Measurements from ENCODE around the gene PPP2R5C.

PPP2R5C gene

DNA sequence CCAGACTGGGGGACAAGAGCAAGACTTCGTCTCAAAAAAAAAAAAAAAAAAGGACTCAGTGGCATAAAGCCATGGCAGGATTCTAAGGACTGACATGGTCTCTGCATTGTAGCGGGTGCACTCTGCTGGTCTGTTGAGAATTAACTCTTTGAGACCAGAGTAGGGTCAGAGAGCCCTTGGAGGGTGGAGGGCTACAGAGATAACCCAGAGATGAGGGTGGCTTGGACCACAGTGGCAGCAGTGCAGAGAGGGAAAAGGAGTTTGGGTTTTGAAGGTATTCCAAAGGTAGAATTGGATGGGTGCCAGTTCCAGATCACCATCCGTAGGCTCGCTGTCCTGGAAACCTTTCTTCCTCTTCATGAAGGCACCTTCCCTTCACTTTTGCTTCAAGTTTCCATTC lies 188.6 kb downstream of the PPP2R5C start:
- DNase-seq (ENCODE audit: low spot score): no peak

DNA sequence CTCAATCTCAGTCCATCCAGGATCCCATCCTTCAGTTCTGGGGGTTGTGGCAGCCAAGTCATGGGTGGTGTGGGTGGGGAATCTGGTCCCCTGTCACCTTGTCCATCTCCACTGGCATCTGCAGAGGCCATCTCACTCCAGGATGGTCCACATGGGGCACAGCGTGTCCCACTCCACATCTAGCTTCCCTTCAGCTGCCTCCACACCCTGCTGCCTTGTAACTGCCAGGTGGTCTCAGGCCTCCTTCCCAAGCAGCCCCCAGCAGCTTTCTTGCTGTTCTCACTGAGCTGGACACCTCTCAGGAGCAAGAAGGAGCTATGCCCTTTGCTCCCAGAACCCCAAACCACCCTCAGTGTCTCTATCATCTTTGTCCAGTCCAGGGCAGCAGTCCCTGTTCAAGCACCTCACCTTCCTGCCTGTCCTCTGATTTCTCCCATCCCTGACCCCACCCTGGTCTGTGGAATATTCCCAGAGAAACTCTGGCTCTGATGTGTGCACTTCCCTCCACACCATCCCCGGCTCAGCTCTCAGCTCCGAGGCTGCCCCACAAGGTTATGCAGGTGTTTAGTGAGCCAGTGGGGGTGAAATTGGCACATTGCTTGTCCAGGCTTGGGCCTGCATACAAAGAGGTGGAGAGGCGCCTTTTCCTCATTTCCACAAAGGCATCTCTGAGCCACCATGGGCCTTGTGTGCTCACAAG lies 189.2 kb downstream of the PPP2R5C start:
- DNase-seq (ENCODE audit: low spot score): no peak

DNA sequence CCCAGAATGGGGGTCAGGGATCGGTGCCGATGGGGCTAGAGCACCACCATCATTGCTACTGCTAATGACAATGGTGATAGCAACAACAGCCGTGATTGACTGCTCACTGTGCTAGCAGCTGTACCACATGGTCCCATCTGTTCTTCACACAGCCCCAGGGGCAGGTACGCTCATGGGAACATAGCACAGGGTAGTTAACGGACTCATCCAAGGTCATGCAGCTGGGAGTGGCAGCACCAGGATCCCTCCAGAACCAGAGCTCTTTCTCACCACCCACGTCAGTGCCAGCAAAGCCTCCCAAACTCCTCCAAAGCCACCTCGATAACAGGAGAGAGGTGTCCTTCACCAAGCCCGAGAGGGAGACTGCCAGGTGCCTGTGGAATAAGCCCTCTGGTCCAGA lies 191.6 kb downstream of the PPP2R5C start:
- DNase-seq (ENCODE audit: low spot score): no peak

DNA sequence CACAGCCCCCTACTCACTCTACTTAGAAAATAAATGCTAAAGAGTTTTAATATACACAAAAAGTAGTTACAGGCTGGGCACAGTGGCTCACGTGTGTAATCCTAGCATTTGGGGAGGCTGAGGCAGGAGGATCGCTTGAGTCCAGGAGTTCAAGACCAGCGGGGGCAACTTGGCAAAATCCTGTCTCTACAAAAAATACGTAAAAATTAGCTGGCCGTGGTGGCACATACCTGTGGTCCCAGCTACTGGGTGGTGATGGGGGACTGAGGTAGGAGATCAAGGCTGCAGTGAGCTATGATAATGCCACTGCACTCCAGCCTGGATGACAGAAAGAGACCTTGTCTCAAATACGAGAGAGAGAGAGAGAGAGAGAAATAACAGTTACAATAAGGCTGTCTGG lies 193.0 kb downstream of the PPP2R5C start:
- no peak for DNase-seq (ENCODE audit: low spot score)

DNA sequence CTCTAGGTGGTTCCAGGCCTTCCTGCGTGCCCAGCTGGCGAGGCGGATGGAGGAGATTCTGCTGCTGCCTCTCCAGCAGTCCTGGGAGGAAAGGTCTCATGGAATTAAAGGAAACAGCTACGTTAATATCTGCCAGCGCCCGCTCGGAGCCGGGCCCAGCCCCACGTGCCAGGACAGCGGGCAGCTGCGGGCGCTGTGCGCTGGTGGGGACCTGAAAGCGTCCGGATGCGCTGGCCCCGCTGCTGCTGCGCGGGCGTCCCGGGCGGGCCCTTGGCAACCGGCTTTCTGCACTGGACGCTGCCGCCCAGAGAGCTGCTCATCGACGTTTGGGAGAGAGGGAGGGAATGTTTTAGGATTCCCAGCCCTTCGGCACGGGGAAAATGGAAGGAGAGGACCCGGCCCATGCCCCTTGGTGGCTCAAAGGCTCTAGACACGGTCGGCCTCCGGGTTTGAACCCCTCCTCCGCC lies 194.2 kb downstream of the PPP2R5C start:
- DNase-seq (ENCODE audit: low spot score): no peak

DNA sequence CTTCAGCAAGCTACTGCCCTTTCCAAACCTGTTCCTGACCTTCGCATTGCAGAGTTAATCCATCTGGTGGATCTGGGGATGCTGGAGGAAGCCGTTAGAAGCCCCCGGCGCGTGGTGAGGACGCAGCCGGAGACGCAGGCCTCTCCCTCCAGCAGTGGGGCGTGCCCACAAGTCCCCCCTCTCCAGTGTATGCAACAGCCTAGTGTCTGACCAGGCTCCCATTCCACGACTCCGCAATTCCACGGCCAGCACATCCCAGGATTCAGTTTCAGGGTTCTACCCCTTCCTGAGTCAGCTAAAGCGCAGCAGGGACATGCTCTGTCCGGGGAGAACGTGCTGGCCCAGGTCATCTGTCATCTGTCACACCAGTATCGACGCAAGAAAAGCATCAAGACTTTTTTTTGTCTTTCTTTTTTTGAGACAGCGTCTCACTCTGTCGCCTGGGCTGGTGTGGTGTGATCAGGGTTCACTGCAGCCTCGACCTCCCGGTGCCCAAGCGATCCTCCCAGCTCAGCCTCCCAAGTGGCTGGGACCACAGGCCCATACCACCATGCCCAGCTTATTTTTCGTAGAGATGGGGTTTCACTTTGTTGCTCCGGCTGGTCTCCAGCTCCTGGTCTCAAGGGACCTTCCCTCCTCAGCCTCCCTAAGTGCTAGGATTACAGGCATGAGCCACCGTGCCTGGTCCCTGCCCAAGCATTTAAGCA lies 194.8 kb downstream of the PPP2R5C start:
- no peak for DNase-seq (ENCODE audit: low spot score)

DNA sequence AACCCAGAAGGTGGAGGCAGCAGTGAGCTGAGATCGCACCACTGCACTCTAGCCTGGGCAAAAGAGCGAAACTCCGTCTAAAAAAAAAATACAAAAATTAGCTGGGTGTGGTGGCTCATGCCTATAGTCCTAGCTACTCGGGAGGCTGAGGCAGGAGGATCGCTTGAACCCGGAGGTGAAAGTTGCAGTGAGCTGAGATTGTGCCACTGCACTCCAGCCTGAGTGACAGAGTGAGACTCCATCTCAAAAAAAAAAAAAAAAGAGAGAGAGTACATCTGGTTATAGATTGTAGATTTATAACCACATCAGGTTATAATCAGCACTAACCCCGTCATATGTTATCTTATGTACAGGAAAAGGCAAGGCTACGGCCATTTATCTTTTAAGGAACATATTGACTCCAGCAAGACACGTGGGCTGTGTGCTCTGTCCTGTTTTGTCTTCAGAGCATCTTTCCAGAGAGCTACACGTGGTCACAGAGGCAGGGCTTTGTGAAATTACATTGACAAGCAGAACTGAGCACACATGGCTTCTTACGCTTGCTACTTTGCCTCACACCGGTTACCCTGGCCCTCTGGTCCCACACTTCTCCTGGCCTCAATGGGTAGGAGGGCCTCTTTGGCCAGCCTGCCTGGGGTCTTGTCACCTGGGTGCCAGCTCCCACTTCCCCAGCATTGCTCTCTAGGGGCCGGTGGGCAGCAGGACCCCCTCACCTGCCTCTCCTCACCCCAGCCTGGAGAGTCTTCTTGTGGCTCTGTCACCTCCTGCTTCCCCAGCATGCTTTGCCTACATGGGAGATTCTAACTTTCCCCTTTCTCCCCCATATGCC lies 196.1 kb downstream of the PPP2R5C start:
- no peak for DNase-seq (ENCODE audit: low spot score)

DNA sequence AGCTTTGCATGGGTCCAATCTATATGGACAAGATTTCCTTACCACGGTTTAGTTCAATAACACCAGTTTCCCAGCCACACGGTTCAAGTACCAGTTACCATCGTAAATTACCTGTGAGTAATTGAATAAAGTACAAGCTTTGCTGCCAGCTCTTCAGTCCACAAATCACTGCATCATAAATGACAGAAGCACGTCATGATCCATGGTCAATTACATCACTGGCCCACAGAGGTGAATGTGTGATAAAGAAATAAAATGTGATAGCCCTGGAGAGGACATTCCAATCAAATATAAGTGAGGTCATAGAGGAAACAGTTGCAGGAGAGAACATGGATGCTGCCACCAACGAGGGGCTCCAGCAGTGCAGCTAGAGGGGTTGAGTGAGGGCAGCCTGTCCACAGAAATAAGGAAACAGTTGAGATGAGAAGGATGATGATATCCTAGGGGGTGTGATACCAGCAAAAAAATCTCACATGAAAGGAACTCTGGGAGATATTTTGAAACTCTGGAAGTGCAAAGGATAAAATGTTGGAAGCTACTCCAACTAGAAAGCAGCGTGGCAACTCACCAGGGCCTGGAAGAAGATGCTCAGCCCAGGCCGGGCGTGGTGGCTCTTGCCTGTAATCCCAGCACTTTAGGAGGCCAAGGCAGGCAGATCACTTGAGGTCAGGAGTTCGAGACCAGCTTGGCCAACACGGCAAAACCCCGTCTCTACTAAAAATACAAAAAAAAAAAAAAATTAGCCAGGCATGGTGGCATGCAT lies 197.1 kb downstream of the PPP2R5C start:
- no peak for DNase-seq (ENCODE audit: low spot score)

DNA sequence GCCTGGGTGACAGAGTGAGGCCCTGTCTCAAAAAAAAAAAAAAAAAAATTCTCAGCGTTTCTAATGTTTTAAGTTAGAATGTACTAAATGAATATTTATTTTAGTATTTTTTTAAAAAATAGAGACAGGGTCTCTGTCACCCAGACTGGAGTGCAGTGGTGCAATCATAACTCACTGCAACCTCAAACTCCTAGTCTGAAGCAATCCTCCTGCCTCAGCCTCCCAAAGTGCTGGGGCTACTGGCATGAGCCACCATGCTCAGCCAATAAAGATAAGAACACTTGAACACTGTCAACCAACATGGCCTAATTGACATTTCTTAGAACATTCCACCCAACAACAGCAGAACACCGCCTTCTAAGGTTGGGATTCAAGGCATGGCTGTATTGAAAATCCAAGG lies 197.8 kb downstream of the PPP2R5C start:
- no peak for DNase-seq (ENCODE audit: low spot score)

DNA sequence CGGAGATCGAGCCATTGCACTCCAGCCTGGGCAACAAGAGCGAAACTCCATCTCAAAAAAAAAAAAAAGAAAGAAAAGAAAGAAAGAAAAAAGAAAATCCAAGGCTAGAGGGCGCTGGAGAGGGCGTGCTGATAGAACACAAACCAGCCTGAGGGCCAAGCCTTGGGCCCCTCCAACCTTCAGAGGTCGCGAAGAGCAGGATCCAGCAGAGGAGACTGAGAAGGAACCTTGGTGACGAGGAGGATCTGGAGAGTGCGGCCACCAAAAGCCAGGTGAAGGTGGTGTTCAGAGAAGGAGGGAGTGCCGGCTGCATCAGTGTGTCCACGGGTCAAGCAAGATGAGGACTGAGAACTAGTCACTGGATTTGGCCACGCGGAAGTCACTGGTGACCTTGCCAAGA lies 198.7 kb downstream of the PPP2R5C start:
- DNase-seq (ENCODE audit: low spot score): no peak

DNA sequence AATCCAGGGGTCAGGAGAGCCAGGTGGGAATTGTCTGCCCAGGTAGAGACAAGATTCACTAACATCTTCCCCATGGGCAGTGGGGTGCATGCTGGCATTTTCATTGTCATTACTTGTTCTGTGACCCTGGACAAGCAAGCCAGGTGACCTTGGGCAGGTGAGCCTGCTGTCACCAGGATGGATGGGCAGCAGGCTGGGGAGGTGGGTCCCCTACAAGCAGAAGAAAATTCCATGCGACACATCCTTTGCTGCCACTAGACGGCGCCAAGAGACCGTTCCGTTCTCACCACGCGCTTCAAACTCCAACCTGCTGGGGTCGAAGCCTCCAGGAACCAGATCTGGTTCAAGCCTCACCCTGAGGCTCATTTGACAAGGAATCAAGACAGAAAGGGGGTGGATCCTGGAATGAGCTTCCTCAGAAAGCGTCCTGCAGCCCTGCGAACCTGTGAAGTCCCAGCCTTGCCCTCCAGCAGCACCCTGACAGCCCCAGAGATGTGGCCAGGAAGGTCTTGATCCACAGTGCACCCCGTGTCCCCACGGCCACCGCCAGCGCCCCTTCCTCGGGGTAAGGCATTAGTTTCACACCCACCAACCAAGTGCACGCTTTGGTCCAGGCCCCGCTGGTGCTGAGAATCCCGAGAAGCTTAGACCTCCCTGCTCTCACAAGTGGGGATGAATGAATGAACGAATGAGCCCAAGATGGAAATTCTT lies 199.7 kb downstream of the PPP2R5C start:
- peak; percentile 76 for DNase-seq (ENCODE audit: low spot score)

DNA sequence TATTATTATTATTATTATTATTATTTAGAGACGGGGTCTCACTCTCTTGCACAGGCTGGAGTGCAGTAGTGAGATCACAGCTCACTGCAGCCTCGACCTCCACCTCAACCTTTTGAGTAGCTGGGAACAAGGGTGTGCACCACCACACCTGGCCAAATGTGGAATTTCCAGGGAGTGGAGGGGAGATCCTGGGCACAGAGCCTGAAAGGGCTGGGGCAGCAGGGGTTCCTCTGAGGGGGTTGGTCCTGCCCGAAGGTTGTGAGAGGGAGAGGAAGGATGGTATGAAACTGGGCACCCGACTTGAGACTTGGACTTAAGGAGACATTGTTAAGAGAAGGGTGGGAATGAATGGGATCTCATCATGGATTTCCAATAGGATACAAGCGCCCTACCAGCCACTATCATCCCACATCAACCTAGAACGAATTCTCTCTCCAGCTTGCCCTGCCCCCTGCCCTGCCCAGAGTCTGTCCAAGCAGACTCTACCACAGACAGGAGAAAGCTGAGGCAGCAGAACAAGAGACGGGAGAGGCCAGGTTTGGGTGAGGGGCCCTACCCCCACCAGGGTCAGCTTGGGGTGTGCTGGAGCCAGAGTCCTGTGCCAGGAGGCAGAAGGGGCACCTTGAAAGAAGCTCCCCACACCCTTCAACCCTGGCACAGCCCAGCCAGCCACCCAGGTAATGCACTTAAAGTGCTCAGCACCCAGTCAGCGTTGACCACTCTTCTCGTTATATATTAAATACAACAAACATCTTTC lies 200.4 kb downstream of the PPP2R5C start:
- DNase-seq (ENCODE audit: low spot score): no peak

DNA sequence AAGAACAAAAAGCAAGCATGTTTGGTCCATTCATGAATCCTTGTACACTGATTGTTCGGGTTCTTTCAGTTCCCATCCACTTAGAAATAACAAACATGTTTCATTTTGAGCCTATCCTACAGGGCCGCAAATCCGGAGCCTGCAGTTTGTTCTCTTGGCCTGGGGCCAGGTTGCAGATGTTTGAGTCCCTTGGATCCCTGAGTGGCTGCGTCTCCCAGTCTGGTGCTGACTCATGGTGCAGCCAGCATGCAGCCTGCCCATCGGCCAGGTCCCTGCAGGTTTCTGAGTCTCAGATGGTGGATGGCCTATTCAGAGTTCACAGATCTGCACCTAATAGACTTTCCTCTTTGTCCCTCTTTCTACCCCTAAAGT lies 201.0 kb downstream of the PPP2R5C start:
- no peak for DNase-seq (ENCODE audit: low spot score)

DNA sequence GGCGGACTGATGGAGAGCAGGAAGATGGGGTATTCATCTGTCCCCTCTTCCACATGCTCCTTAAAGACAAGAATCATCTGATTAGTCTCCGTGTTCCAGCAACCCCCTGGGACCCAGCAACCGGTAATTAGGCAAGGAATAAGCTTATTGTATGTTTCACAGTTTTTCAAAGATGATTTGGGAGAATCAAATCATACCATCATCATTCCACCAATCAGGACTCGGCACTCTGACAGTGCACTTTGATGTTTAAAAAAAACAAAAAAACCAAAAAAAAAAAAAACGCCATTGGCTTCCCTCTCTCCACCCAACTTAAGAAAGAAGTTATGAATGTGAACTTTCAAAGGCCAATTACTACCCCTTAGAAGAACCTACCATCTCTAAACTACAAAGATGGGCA lies 201.5 kb downstream of the PPP2R5C start:
- no peak for DNase-seq (ENCODE audit: low spot score)

DNA sequence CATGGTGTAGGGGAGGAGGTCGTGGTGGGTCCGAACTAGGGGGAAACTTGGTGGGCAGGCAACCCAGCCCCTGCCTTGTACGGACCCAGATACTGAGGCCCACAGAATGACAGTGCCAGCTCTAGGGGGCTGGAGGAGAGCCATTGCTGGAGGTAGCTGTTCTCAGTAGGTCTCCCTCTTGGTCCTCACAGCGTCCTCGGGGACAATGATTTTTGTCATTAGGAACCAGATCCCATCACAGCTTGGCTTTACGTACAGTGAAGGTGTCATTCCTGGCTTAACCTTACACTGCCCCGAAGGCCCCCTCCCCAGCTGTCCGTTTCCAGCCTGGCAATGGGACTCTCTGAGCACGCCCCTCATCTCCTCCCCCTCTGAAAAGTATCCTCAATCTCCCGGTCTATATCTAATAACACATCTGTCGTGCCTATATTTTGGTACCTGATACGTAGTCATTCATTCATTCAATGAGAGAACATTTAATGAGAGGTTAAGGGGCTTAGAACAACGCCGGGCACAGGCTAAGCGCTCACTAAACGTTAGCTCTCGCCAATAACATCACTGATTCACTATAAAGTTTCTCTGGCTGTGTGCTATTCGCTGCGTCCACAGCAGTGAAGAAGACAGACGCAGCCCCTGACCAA lies 202.3 kb downstream of the PPP2R5C start:
- no peak for DNase-seq (ENCODE audit: low spot score)

DNA sequence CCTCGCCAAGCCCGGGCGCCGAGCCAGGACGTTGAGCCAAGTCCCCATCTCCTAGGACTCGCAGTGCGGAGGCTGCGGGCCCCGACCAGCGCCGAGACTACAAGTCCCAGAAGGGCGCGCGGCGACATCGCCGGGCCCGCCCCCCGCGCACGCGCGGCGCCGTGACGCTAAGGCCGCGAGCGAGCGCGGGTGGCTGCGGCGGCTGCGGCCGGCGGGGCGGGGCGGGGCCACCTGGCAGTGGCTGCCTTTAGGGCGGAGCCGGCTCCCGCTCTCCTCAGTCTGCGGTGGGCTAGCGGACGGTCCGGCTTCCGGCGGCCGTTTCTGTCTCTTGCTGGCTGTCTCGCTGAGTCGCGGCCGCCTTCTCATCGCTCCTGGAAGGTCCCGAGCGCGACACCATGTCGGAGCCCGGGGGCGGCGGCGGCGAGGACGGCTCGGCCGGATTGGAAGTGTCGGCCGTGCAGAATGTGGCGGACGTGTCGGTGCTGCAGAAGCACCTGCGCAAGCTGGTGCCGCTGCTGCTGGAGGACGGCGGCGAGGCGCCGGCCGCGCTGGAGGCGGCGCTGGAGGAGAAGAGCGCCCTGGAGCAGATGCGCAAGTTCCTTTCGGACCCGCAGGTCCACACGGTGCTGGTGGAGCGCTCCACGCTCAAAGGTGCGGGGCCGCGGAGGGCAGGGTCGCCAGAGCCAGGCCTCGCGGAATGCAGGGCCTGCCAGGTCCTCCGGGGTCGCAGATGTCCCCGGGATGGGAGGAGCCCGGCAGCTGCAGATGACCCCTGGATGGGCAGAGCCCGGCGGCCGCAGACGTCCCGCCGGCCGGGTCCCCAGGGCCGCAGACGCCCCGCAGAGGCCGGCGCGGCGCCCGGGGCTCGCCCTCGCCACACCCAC lies 203.0 kb downstream of the PPP2R5C start, which contains the start of gene DYNC1H1:
Gene DYNC1H1, plus strand, starts transcription at position 277 of the 884 bp plus-strand sequence. Its CDS starts 119 bp downstream, at position 396.
- DNase-seq (ENCODE audit: low spot score): peak; percentile 86

DNA sequence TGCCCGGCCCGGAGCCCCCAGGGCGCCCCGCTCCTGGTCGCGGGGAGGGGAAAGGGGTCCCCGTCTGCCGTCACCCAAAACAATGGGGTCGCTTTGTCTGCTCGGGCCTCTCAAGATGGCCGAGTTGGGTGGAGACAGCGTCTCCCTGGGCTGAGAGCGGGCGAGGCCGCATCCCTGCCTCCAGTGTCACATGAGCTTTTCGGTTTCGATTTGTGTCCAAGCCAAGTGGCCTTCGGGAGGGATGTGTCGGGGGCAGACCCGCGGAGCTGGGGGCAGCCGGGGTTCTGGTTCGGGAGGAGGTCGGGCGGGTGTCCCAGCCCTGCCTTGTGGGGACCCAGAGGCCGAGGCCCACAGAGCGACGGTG lies 203.7 kb downstream of the PPP2R5C start:
- DNase-seq (ENCODE audit: low spot score): peak; percentile 49

DNA sequence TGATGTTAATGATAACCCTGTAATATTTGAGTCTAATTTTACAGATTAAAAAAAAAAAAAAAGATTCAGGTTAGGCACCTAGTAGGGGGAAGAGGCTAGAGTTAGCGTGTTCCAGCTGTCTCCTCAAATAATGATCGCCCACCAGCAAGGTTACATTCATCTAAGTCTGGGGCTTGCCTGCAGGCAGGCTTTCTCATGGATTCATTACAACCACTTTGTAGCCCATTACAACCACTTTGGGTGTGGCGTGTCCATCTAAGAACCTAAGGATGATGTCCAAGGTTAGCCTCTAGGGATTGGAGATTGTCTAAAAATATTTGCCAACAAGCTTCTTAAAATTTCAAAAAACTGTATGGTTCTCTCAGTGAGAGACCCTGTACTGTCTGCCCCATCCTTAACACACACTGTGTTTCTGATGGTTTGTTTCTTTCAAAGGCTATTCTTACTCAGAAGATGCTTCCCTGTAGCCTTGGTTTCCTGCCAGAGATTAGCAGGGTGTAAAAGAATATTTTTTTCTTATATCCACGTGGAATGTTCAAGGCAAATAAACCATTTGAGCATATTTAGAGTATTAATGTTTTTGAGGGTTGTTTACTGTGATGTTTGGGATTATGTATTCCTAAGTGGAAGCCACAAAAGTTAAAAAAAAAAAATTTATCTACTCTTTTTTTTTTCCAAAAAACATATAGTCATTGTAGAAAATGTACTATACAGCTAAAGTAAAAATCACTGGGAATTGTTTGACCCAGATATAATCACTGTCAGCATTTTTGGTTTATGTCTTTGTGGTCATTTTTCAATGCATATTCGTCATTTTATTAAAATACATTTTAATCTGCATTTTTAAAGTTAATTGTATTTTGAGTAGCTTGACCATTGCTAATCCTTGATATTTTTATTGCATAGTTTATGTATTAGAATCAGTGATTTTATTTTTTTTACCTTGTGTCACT lies 204.5 kb downstream of the PPP2R5C start:
- DNase-seq (ENCODE audit: low spot score): no peak
